GM12875 (cell line): ENCODE measurements around the gene ARX.

Source experiments
- H3K4me3 ChIP-seq: one replicate; pipeline ENCODE4 v1.5.1; 2011; ENCODE audit warnings: low read depth, low read length, control low read depth
- CTCF ChIP-seq: IDR thresholded peaks from 2 replicates; pipeline ENCODE4 v1.5.1; 2011; ENCODE audit warnings: low read depth, mild to moderate bottlenecking, control low read depth, inconsistent platforms, low read length, moderate library complexity, borderline replicate concordance; ENCODE audit not compliant: insufficient read depth

The ARX gene

GRCh38 chrX:25043192-25043591, 27.4 kb upstream of the ARX start:
- H3K4me3 ChIP-seq: no peak overlapping the region
- no peak for TF ChIP-seq CTCF

GRCh38 chrX:25039036-25039435, 23.3 kb upstream of the ARX start:
- TF ChIP-seq CTCF: no peak
- no peak overlapping the region for H3K4me3 ChIP-seq

GRCh38 chrX:25034889-25035288, 19.1 kb upstream of the ARX start:
- 0 out of 2 replicates have a peak, but pooled peaks have one; percentile 2 for TF ChIP-seq CTCF
- H3K4me3 ChIP-seq: no peak overlapping the region

- no peak for TF ChIP-seq CTCF
- no peak overlapping the region for H3K4me3 ChIP-seq
These were observed 13.6 kb upstream of the ARX start for GRCh38 chrX:25029288-25029825.

GRCh38 chrX:25028726-25029125, 13.0 kb upstream of the ARX start:
- H3K4me3 ChIP-seq: no peak overlapping the region
- TF ChIP-seq CTCF: no peak

- TF ChIP-seq CTCF: no peak
- no peak overlapping the region for H3K4me3 ChIP-seq
These were observed 10.8 kb upstream of the ARX start for GRCh38 chrX:25026576-25026975.

GRCh38 chrX:25025615-25026014, 9.8 kb upstream of the ARX start:
- TF ChIP-seq CTCF: no peak
- H3K4me3 ChIP-seq: no peak overlapping the region
